ENCODE measurements around the gene CHKA.

DNA sequence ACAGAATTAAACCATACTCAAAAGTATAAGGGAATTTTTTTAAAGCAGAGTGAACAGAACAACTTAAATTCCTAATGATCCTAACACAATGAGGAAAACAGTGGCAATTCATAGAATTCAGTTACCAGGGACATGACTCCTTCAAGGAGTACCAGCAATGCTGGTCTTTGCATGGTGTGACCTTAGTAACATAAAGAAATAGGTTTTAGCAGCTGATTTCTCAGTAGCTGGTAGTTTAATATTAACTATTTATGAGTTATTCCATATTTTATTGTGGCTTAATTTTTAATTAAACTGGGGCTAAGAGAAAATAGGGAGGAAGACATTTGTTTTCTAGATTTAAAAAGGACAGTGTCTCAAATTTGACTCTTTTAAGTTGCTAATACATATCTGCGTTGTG, 30.9 kb downstream of the CHKA start:
- TF ChIP-seq CTCF (IDR thresholded peaks at IDR 0.05; ENCODE audit: borderline replicate concordance, extremely low read depth, low read length, poor library complexity, severe bottlenecking), result no peak
- no peak for TF ChIP-seq EZH2 (IDR thresholded peaks at IDR 0.05; ENCODE audit: borderline replicate concordance, low read depth, low read length, severe bottlenecking)

All from DND-41 (cell line).